Stimulated activated CD8-positive, alpha-beta memory T cell treated with anti-CD3 and anti-CD28 coated beads, Interleukin-15, amount 100 ng/mL, for 1 hour (primary cell): ENCODE measurements around the gene STEEP1.

Experiments used
- DNase-seq: peaks from one replicate; pipeline ENCODE4 v3.0.0-alpha.2; 2020; ENCODE audit warnings: low read depth

The STEEP1 gene

GRCh38 chrX:119488749-119489148 lies 76.5 kb downstream of the STEEP1 start:
- DNase-seq, result no peak
